Left ventricle myocardium inferior (tissue), 1 donor: ENCODE results near the gene FAM184B. TPM values are rescaled to one million over a fixed set of nuclear protein-coding genes. Genes with fewer than 3 reads are reported as not detected.

ENCODE experiments used
- DNase-seq: peaks from one replicate; pipeline ENCODE4 v3.0.0-alpha.2; 2020
- H3K27ac ChIP-seq: fragments of 200-600 bp; replicated peaks from 2 replicates; pipeline ENCODE4 v1.8.0; 2021
- H3K27me3 ChIP-seq: fragments of 200-600 bp; 2 replicates; pipeline ENCODE4 v1.8.0; 2021; ENCODE audit warnings: low read depth
- H3K36me3 ChIP-seq: fragments of 200-600 bp; 2 replicates; pipeline ENCODE4 v1.8.0; 2021
- H3K4me1 ChIP-seq: fragments of 200-600 bp; 2 replicates; pipeline ENCODE4 v1.8.0; 2021
- H3K4me3 ChIP-seq: fragments of 200-600 bp; 2 replicates; pipeline ENCODE4 v1.8.0; 2021; ENCODE audit warnings: mild to moderate bottlenecking, moderate library complexity
- H3K9me3 ChIP-seq: fragments of 200-600 bp; replicated peaks from 2 replicates; pipeline ENCODE4 v1.8.0; 2021
- intact Hi-C: fragments of 100-400 bp; cut with micrococcal nuclease; formaldehyde crosslinking; loops from one replicate; pipeline ENCODE4 v1.11.0; 2022
- total RNA-seq: library from RNA; stranded (reverse); fragmentation: NEBNext Ultra II Directional; extraction: Animal tissue kit (Norgen Biotek cat#: 25700); gene quantifications from one replicate; pipeline ENCODE4 v1.2.1, GENCODE V29; 2021
- TF ChIP-seq, protein P1 (sequence below): fragments of 200-600 bp; IDR thresholded peaks from 2 replicates; pipeline ENCODE4 v1.8.0; 2021; ENCODE audit warnings: antibody characterized with exemption, mild to moderate bottlenecking, borderline replicate concordance
- donor health status: DM: no; HTN: yes; CAD: no; lungs with severe emphysema.

FAM184B gene
- total RNA-seq, 1 donor from 2014 or later = not detected

DNA sequence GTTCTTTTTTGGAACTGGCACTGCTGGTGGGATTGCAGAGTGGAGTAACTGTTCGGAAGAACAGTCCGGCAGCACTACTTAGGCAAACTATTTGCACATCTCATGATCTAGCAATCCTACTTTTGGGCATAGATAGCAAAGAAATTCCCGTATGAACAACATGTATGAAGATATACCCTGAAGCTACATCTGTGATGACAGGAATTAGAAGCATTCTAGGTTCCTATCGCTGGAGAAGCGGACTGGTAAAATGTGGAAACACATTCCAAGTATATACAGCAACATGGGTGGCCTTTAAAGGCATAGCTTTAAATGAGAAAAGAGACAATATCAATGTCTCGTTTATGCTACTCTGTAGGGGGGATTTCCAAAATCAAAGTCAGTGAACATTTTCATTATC is 26.0 kb upstream of the FAM184B start:
- peaks cover 23% of the 10 kb centered on the region for H3K36me3 ChIP-seq
- H3K4me1 ChIP-seq = peaks cover 58% of the 10 kb centered on the region
- peak overlapping the region; percentile 82 for H3K4me3 ChIP-seq
- H3K27ac ChIP-seq = no peak overlapping the region
- intact Hi-C loops = loop anchor here (10.0 kb wide), 1 partner anchor 263 kb away; no protein-coding TSS in a partner anchor
- DNase-seq = no peak
- H3K9me3 ChIP-seq = no peaks in the 10 kb centered on the region
- H3K27me3 ChIP-seq = no peaks in the 10 kb centered on the region
- TF ChIP-seq, protein P1, sequence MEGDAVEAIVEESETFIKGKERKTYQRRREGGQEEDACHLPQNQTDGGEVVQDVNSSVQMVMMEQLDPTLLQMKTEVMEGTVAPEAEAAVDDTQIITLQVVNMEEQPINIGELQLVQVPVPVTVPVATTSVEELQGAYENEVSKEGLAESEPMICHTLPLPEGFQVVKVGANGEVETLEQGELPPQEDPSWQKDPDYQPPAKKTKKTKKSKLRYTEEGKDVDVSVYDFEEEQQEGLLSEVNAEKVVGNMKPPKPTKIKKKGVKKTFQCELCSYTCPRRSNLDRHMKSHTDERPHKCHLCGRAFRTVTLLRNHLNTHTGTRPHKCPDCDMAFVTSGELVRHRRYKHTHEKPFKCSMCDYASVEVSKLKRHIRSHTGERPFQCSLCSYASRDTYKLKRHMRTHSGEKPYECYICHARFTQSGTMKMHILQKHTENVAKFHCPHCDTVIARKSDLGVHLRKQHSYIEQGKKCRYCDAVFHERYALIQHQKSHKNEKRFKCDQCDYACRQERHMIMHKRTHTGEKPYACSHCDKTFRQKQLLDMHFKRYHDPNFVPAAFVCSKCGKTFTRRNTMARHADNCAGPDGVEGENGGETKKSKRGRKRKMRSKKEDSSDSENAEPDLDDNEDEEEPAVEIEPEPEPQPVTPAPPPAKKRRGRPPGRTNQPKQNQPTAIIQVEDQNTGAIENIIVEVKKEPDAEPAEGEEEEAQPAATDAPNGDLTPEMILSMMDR = no peak

DNA sequence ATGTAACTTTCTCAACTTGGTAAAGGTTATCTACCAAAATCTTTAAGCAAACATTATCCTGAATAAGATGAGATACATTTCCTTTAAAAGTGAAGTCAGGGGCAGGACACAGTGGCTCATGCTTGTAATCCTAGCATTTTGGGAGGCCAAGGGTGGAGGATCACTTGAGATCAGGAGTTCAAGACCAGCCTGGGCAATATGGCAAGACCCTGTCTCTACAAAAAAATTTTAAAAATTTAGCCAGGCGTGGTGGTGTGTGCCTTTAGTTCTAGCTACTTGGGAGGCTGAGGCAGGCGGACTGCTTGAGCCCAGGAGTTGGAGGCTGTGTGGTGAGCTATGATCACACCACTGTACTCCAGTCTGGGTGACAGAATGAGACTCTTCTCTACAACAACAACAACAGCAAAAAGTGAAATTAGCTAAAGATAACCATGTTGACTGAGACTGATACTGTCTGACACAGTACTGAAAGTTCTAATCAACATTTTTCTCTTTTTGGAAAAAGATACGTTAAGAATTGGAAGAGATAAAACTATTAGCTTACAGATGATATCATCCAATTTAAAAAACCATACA is 24.2 kb upstream of the FAM184B start:
- peaks cover 30% of the 10 kb centered on the region for H3K36me3 ChIP-seq
- intact Hi-C loops = loop anchor here (10.0 kb wide), 1 partner anchor 261 kb away; no protein-coding TSS in a partner anchor
- H3K4me1 ChIP-seq = peaks cover 48% of the 10 kb centered on the region
- no peak overlapping the region for H3K27ac ChIP-seq
- H3K27me3 ChIP-seq = no peaks in the 10 kb centered on the region
- no peak overlapping the region for H3K4me3 ChIP-seq
- TF ChIP-seq, protein P1 = no peak
- DNase-seq = no peak
- H3K9me3 ChIP-seq = no peaks in the 10 kb centered on the region

DNA sequence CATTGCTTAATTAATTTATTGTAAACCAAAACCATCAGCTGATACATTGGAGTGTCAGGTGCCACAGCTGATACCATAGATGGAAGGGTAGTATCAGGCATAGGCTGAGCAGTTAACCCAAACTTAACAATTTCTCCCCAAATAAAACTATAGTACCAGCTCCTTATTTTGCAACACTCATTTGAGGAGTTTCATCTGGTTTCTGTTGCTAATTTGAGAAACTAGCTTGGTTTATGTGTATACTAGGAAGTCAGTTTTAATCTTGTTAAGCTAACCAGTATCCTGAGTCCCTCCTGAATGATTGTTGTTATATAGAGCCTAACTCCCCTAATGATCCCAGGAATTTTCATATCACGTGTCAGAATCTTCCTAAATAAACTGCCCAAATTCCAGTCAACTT is 16.4 kb upstream of the FAM184B start:
- intact Hi-C loops = no loop called here
- Histone ChIP-seq H3K4me1 (no peaks in the 10 kb centered on the region), H3K27ac (no peak overlapping the region), H3K36me3 (peaks cover 41% of the 10 kb centered on the region), H3K4me3 (no peak overlapping the region), H3K9me3 (no peaks in the 10 kb centered on the region), H3K27me3 (no peaks in the 10 kb centered on the region)
- DNase-seq = no peak
- TF ChIP-seq, protein P1 = no peak

DNA sequence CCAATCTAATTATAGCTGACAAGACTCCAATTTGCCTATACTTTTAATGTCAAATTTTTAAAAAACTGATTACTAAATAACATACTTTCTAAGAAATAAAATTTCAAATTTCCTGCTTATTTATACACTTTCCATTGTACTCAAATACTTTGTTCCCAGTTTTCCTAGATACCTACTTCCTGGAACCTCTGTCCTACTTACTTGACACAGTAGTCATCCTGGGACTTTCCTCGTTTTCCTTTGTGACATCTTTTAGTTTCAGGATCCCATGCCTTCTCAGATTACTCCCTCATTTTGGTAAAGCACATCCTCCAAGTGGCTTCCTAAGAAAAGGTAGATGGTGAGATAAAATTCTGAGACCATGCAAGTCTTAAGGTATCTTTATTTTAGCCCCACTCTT is 13.3 kb upstream of the FAM184B start:
- Histone ChIP-seq H3K27ac (no peak overlapping the region), H3K4me1 (no peaks in the 10 kb centered on the region), H3K9me3 (no peaks in the 10 kb centered on the region), H3K4me3 (no peak overlapping the region), H3K27me3 (no peaks in the 10 kb centered on the region), H3K36me3 (peaks cover 29% of the 10 kb centered on the region)
- no peak for DNase-seq
- intact Hi-C loops = no loop called here
- TF ChIP-seq, protein P1 = no peak

DNA sequence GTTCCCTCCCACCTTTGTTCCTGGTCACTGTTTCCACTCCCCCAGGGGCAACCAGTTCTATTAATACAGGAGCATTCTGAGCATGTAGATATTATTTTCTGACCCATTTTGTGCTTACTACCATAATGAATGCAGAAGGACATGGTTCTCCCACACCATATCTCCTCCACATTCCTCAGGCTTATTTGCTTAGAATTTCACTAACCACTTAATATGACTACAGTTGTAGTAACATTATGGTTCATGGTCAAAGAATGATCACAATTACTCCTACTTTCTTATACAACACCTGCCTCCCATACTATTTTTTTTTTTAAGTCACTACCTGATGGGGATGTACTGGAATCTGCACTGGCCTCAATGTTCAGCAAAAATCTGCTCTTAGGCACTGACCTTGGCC is 7.5 kb upstream of the FAM184B start:
- DNase-seq = no peak
- H3K36me3 ChIP-seq = peaks cover 12% of the 10 kb centered on the region
- no peak overlapping the region for H3K27ac ChIP-seq
- no peaks in the 10 kb centered on the region for H3K9me3 ChIP-seq
- TF ChIP-seq, protein P1 = no peak
- H3K4me3 ChIP-seq = no peak overlapping the region
- no peaks in the 10 kb centered on the region for H3K4me1 ChIP-seq
- intact Hi-C loops = no loop called here
- H3K27me3 ChIP-seq = no peaks in the 10 kb centered on the region
